Measurements from ENCODE around the gene MRPL42. TPM values are rescaled to one million over a fixed set of nuclear protein-coding genes. Genes with fewer than 3 reads are reported as not detected.

Gene MRPL42
- total and polyA plus RNA-seq, 2 experiments from 2014 or later, result 41.5 to 92.5 TPM

DNA sequence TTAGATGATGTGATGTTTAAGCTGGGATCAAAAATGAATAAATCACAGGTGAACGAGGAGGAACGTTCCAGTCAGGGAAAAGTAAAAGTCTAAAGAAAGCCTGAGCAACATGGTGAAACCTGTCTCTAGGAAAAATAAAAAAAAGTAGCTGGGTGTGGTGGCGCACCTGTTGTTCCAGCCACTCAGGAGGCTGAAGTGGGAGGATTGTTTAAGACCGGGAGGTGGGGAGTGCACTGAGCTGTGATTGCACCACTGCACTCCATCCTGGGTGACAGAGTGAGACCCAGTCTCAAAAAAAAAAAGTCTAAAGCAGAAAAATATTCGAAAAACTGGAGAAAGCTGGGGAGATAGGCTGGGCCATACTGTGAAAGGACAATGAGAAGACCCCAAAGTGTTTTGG, 66.0 kb downstream of the MRPL42 start:
- Histone ChIP-seq H3K36me3 (no peaks in the 10 kb centered on the region), H3K9me3 (ENCODE audit: low read depth) (no peaks in the 10 kb centered on the region), H3K4me1 (ENCODE audit: low read depth) (peaks cover 11% of the 10 kb centered on the region), H3K27ac (no peak overlapping the region), H3K4me3 (no peak overlapping the region), H3K27me3 (no peaks in the 10 kb centered on the region)
- TF ChIP-seq CTCF (IDR thresholded peaks at IDR 0.05; ENCODE audit: low read depth, low read length), result no peak
- no peak for DNase-seq (ENCODE audit: low read depth in 1 of 2, low spot score in 1 of 2)

DNA sequence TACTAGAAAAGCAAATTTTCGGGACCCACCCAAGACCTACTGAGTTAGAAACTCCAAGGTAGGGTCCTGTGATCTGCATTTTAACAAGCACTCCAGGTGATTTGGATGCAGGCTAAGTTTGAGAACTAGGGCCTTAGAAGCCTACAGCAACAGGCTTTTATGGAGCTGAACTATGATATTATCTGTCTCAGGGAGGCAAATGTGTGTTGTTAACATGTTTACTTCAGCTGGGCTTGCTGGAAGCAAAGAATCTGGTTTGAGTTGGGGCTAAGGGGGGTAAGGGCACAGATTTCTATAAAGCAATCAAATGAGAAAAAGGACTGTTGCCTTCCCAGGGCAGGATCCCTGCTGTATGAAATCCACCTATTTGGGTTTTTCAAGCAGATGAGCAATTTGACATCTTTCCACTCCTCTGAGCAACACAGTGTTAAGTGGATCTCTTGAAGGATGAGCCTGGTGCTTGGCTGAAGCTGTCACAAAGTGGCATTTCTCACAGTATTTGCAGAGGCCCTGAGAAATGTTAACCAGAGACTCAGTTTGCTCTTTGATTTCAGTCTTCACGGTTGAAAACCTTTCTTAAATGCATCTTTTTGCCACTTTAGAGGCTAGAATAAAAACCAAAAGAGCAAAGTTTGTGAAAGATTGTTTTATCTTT, 68.9 kb downstream of the MRPL42 start:
- H3K36me3 ChIP-seq, result no peaks in the 10 kb centered on the region
- H3K9me3 ChIP-seq (ENCODE audit: low read depth), result no peaks in the 10 kb centered on the region
- no peak for DNase-seq (ENCODE audit: low read depth in 1 of 2, low spot score in 1 of 2)
- no peak overlapping the region for H3K4me3 ChIP-seq
- H3K27me3 ChIP-seq, result no peaks in the 10 kb centered on the region
- H3K4me1 ChIP-seq (ENCODE audit: low read depth), result peaks cover 11% of the 10 kb centered on the region
- peak overlapping the region; percentile 65 for H3K27ac ChIP-seq
- no peak for TF ChIP-seq CTCF (IDR thresholded peaks at IDR 0.05; ENCODE audit: low read depth, low read length)

DNA sequence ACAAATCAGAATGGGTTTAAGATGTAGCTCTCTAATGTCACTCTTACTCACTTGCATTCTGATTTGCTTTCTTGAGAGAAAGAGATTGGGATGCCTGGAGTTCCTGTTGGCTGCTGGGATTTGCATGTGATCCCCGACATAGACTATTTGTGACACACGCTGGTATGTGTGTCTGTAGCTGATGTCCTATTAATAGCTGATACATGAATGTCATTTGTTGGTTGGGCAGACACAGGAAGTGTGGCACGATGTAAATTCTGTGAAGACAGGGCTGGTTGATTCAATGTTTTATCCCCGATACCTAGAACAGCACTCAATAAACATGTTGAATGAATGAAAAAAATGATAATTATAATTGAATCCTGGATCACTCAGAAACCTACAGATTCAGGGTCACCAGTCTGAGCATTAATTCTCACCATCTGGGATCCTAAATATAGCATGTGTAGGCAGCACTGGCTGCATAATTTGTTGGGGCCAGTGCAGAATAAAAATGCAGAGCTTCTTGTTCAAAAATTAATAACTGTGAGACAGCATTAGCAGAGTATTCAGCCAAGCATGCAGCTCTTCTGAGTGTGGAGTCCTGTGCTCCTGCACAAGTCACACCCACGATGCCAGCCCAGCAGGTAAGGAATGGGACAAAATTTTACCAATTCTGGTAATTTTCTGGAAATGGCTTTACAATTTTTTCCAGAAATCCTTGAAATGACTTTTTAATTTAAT, 69.6 kb downstream of the MRPL42 start:
- no peak for TF ChIP-seq CTCF (IDR thresholded peaks at IDR 0.05; ENCODE audit: low read depth, low read length)
- H3K36me3 ChIP-seq, result no peaks in the 10 kb centered on the region
- peak in 1 of 2 donors; percentile 59 for DNase-seq (ENCODE audit: low read depth in 1 of 2, low spot score in 1 of 2)

DNA sequence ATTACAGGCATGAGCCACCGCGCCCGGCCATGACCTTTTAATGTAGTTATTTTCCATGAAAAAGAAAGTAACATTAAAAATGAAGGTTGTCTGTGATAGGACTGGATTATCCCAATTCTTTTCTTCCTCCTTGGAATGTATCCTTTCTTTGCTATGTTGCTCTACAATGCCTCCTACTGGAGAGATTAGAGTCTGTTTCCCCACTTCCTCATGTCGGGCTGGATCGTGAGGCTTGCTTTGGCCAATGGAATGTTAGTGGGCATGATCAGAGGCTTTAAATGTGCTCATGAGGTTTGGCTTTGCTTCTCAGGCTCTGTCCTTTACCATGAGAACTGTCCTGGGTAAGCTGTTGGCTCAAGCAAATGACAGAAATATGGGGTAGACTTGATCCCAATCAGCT, 70.5 kb downstream of the MRPL42 start:
- no peaks in the 10 kb centered on the region for H3K36me3 ChIP-seq
- no peak overlapping the region for H3K27ac ChIP-seq
- TF ChIP-seq CTCF (IDR thresholded peaks at IDR 0.05; ENCODE audit: low read depth, low read length), result peak; percentile 5
- DNase-seq (ENCODE audit: low read depth in 1 of 2, low spot score in 1 of 2), result no peak
- peaks cover 11% of the 10 kb centered on the region for H3K4me1 ChIP-seq (ENCODE audit: low read depth)
- no peak overlapping the region for H3K4me3 ChIP-seq
- no peaks in the 10 kb centered on the region for H3K9me3 ChIP-seq (ENCODE audit: low read depth)
- H3K27me3 ChIP-seq, result no peaks in the 10 kb centered on the region

More for the DNA sequence above, 69.6 kb downstream of the MRPL42 start:
- Histone ChIP-seq H3K27ac (peak overlapping the region; percentile 65), H3K9me3 (ENCODE audit: low read depth) (no peaks in the 10 kb centered on the region), H3K4me3 (no peak overlapping the region), H3K27me3 (no peaks in the 10 kb centered on the region), H3K4me1 (ENCODE audit: low read depth) (peaks cover 11% of the 10 kb centered on the region)

DNA sequence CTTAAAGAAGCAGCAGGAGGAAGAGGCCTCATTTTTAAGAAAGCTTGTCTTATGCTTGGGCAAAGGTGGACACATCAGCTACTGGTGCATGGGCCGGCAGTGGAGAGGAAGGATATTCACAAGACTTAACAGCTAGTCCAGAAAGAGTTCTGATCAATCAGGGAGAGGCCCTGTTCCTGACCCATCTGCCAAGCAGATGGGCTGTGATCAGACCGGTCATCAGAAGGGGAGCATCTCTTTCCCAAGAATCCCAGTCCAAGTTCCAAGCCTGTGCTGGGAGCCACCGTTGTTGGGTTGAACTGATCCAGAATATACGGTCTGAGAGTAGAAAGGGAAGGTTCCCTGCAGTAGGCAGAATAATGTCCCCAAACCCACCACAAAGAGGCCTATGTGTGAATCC, 72.5 kb downstream of the MRPL42 start:
- no peaks in the 10 kb centered on the region for H3K9me3 ChIP-seq (ENCODE audit: low read depth)
- H3K27me3 ChIP-seq, result no peaks in the 10 kb centered on the region
- H3K4me1 ChIP-seq (ENCODE audit: low read depth), result peaks cover 11% of the 10 kb centered on the region
- no peak for TF ChIP-seq CTCF (IDR thresholded peaks at IDR 0.05; ENCODE audit: low read depth, low read length)
- DNase-seq (ENCODE audit: low read depth in 1 of 2, low spot score in 1 of 2), result no peak
- H3K4me3 ChIP-seq, result no peak overlapping the region
- no peak overlapping the region for H3K27ac ChIP-seq
- H3K36me3 ChIP-seq, result no peaks in the 10 kb centered on the region
